Breast epithelium (tissue), 3 donors: ENCODE results near the gene MIEF2.

ENCODE experiments used
- POLR2A ChIP-seq: fragments of 450-650 bp; IDR thresholded peaks from one replicate; pipeline ENCODE4 v1.6.1; 2016; ENCODE audit warnings: antibody characterized with exemption, mild to moderate bottlenecking, moderate library complexity
- POLR2AphosphoS5 ChIP-seq, 3 donors: sonication (generic); formaldehyde crosslinking; IDR thresholded peaks; one replicate each; pipeline ENCODE4 v1.6.1; 2017; ENCODE audit warnings: antibody characterized with exemption in 3 of 3
- TF ChIP-seq, protein P1 (sequence below), 3 donors: fragments of 450-650 bp; IDR thresholded peaks; one replicate each; pipeline ENCODE4 v1.5.1; 2016 to 2017; ENCODE audit warnings: antibody characterized with exemption in 3 of 3, mild to moderate bottlenecking in 3 of 3, moderate library complexity in 3 of 3

DNA sequence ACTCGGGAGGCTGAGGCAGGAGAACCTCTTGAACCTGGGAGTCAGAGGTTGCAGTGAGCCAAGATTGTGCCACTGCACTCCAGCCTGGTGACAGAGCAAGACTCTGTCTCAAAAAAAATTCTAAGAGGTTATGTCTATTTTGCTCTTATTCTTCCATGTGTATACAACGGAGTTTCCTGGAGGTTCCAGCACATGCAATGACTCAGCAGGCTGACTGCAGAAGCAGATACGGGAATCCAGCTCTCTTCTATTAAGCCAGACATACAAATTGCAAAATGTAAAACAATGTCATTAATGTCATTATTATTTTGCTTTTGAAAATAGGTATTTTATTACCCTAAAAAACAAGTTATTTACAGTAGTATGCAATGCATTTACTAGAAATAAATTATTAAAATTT, 18.4 kb downstream of the MIEF2 start:
- no peak for TF ChIP-seq POLR2AphosphoS5 (IDR thresholded peaks at IDR 0.05)
- TF ChIP-seq, protein P1, sequence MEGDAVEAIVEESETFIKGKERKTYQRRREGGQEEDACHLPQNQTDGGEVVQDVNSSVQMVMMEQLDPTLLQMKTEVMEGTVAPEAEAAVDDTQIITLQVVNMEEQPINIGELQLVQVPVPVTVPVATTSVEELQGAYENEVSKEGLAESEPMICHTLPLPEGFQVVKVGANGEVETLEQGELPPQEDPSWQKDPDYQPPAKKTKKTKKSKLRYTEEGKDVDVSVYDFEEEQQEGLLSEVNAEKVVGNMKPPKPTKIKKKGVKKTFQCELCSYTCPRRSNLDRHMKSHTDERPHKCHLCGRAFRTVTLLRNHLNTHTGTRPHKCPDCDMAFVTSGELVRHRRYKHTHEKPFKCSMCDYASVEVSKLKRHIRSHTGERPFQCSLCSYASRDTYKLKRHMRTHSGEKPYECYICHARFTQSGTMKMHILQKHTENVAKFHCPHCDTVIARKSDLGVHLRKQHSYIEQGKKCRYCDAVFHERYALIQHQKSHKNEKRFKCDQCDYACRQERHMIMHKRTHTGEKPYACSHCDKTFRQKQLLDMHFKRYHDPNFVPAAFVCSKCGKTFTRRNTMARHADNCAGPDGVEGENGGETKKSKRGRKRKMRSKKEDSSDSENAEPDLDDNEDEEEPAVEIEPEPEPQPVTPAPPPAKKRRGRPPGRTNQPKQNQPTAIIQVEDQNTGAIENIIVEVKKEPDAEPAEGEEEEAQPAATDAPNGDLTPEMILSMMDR (IDR thresholded peaks at IDR 0.05), result no peak
- no peak for TF ChIP-seq POLR2A
